Panc1 (cell line): Measurements from ENCODE around the gene AK2.

Source experiments
- CTCF ChIP-seq: fragments of 450-650 bp; IDR thresholded peaks from 2 replicates; pipeline ENCODE4 v1.5.1; 2017; ENCODE audit warnings: mild to moderate bottlenecking
- POLR2AphosphoS5 ChIP-seq: IDR thresholded peaks from 2 replicates; pipeline ENCODE4 v1.6.1; 2012; ENCODE audit warnings: mild to moderate bottlenecking, low read depth, low read length, moderate library complexity
- SIN3A ChIP-seq: IDR thresholded peaks from 2 replicates; pipeline ENCODE4 v1.6.1; 2012; ENCODE audit warnings: low read depth, mild to moderate bottlenecking, low read length, moderate library complexity, borderline replicate concordance; ENCODE audit not compliant: insufficient read depth

- no peak for TF ChIP-seq CTCF
- TF ChIP-seq POLR2AphosphoS5, result no peak
- TF ChIP-seq SIN3A, result no peak
Measured at GRCh38 chr1:33025761-33026160, 10.9 kb downstream of the AK2 start.
